ENCODE measurements around the gene C10orf71.

- no peak for TF ChIP-seq CTCF (IDR thresholded peaks at IDR 0.05)
- TF ChIP-seq EP300 (IDR thresholded peaks at IDR 0.05) = no peak
- no peak for TF ChIP-seq POLR2A (IDR thresholded peaks at IDR 0.05)
These were observed 61.6 kb downstream of the C10orf71 start for GRCh38 chr10:49360271-49361177.
